K562 (cell line): ENCODE results near the gene SASH3.

Source experiments
- EP300 ChIP-seq: IDR thresholded peaks from 2 replicates; pipeline ENCODE4 v1.6.1; 2012; ENCODE audit warnings: low read length, improper control_type of control experiment
- NFIC ChIP-seq: fragments of 450-650 bp; IDR thresholded peaks from 2 replicates; pipeline ENCODE4 v1.6.1; 2017; ENCODE audit warnings: mild to moderate bottlenecking, inconsistent platforms
- POLR2AphosphoS5 ChIP-seq: IDR thresholded peaks from 2 replicates; pipeline ENCODE4 v1.6.1; 2011; ENCODE audit warnings: mild to moderate bottlenecking, low read depth, low read length, moderate library complexity; ENCODE audit not compliant: control insufficient read depth, insufficient read depth
- ZNF384 ChIP-seq: IDR thresholded peaks from 2 replicates; pipeline ENCODE4 v1.6.1; 2012; ENCODE audit warnings: low read depth, low read length, improper control_type of control experiment

DNA sequence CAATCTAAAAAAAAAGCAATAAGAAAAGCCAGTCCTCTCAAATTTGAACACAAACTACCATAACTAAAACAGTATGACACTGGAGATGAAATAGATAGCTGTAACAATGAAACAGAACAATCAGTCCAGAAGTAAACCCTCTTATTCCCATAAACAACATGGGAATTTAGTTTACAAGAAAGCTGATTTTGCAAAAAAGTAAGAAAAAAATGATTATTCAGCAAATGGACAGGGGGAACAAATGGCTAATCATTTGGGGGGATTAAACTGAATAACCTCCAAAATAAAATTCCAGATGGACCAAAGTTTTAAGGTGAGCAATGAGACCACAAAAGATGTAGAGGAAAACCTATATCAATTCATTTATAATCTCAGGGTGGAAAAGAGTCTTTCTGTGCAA, 16.1 kb upstream of the SASH3 start:
- TF ChIP-seq EP300 = no peak
- no peak for TF ChIP-seq POLR2AphosphoS5
- TF ChIP-seq ZNF384 = no peak
- TF ChIP-seq NFIC = no peak
